Astrocyte of the cerebellum (primary cell): Measurements from ENCODE around the gene ATAD3B.
"Not testable (repeated sequence)": the region's sequence is repeated elsewhere in the genome, so short reads cannot be mapped to it uniquely, and the experiment has no call there.

Experiments
- DNase-seq: peaks from one replicate; pipeline ENCODE4 v3.0.0-alpha.2; 2011; ENCODE audit warnings: low read depth
- H3K4me3 ChIP-seq: 2 replicates; pipeline ENCODE4 v1.5.1; 2011; ENCODE audit warnings: mild to moderate bottlenecking, low read depth, low read length, moderate library complexity
- in situ Hi-C: cut with HindIII; loops from 2 replicates; pipeline ENCODE4 v1.10.0; 2017; ENCODE audit warnings: low sequenced_read_pairs
- TF ChIP-seq, protein P1 (sequence below): IDR thresholded peaks from 2 replicates; pipeline ENCODE4 v1.5.1; 2012; ENCODE audit warnings: low read length, low read depth, moderate library complexity, mild to moderate bottlenecking; ENCODE audit errors: missing control alignments

The ATAD3B gene

DNA sequence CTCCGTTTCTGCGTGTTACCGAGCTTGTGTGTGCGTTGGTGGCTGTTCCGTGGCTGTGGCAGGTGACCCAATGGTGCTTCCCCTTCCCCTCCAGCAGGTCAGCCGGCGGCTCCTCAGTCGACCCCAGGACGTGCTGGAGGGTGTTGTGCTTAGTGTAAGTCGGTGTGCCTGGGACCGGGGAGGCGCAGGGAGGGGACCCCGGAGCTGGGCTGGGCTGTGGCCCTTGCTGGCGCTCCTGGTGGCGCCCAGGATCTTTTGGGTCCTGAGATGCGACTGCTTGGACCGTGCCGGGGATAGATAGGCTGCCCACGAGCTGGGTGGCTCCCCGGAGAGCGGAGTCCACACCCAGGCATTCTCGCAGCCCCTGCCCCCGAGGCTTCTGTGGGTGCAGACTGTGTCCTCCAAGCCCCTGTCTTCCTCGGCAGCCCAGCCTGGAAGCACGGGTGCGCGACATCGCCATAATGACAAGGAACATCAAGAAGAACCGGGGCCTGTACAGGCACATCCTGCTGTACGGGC lies 16.1 kb upstream of the ATAD3B start:
- DNase-seq, result no peak
- in situ Hi-C loops, result no loop called here
- TF ChIP-seq, protein P1, sequence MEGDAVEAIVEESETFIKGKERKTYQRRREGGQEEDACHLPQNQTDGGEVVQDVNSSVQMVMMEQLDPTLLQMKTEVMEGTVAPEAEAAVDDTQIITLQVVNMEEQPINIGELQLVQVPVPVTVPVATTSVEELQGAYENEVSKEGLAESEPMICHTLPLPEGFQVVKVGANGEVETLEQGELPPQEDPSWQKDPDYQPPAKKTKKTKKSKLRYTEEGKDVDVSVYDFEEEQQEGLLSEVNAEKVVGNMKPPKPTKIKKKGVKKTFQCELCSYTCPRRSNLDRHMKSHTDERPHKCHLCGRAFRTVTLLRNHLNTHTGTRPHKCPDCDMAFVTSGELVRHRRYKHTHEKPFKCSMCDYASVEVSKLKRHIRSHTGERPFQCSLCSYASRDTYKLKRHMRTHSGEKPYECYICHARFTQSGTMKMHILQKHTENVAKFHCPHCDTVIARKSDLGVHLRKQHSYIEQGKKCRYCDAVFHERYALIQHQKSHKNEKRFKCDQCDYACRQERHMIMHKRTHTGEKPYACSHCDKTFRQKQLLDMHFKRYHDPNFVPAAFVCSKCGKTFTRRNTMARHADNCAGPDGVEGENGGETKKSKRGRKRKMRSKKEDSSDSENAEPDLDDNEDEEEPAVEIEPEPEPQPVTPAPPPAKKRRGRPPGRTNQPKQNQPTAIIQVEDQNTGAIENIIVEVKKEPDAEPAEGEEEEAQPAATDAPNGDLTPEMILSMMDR, result no peak
- H3K4me3 ChIP-seq, result no peak overlapping the region

DNA sequence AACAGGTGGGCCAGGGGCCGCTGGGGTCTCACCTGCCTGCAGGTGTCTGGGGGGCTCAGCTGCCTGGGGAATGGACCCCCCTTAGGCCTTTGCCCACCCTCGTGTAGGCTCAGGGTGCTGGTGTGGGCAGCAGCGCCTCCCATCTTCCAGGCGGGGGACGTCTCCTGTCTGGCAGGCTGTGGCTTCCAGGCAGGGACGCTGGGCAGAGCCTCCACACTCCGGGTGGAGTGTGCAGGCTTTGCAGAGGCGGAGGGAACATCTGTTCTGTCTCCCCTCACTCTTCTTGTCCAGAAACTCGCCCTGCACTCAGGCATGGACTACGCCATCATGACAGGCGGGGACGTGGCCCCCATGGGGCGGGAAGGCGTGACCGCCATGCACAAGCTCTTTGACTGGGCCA lies 15.6 kb upstream of the ATAD3B start:
- in situ Hi-C loops, DNase-seq, H3K4me3 ChIP-seq: not testable (repeated sequence)

DNA sequence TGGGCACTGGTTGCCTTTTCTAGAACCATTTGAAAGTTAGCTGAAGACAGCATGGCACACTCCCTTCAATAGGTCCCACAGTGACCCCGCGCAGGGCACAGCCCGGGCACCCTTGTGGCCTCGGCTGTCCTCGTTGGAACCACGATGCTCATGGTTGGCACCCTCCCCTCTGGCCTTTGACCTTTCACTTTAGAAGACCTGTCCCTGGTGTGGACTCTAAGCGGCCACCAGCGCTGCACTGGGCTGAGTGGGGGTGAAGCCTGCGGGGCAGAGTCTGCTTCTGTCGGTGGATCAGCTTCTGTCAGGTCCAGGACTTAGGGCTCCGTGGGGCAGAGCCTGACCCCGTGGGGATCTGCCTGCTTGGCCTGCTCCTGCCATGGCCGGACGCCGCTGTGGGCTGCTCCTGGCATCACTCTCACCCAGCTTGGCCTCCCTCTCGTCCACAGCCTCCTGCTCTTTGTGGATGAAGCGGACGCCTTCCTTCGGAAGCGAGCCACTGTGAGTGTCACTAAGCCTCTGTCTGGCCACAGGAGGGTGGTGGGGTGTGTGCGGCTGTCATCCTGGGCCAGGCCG lies 14.8 kb upstream of the ATAD3B start:
- H3K4me3 ChIP-seq, in situ Hi-C loops, DNase-seq: not testable (repeated sequence)

DNA sequence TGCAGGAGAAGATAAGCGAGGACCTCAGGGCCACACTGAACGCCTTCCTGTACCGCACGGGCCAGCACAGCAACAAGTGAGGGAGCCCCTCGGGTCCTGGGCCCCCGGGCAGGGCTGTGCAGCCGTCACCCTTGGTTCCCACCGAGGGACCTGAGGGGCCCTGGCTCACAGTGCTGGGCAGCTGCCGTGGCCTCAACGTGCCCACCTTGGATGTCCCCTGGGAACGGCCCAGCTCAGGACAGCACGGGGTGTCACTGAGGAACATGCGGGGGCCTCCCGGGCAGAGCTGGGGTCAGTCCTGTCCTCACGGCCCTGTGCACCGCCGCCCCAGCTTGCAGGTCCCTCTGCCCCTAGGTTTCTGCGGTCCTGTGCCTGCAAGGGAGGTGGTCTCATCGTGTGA lies 12.4 kb upstream of the ATAD3B start:
- in situ Hi-C loops, H3K4me3 ChIP-seq, DNase-seq: not testable (repeated sequence)

DNA sequence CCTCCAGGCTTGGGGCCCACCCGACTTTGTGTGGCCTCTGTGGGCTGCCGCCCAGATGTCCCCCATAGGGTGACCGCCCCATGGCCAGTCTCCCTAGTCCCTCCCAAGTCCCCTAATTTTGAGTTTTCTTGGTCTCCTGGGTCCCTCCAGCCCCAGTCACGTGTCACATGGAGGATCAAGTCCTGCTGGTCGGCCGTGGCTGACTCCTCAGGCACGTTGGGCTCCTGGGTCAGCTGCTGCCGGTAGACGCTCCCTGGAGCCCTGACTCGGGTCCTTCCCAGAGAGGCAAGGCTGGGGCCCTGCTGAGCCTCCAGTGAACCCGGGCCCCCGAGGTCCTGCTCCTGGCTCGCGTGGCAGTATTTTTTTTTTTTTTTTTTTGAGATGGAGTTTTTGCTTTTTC lies 11.9 kb upstream of the ATAD3B start:
- DNase-seq, in situ Hi-C loops, H3K4me3 ChIP-seq: not testable (repeated sequence)

DNA sequence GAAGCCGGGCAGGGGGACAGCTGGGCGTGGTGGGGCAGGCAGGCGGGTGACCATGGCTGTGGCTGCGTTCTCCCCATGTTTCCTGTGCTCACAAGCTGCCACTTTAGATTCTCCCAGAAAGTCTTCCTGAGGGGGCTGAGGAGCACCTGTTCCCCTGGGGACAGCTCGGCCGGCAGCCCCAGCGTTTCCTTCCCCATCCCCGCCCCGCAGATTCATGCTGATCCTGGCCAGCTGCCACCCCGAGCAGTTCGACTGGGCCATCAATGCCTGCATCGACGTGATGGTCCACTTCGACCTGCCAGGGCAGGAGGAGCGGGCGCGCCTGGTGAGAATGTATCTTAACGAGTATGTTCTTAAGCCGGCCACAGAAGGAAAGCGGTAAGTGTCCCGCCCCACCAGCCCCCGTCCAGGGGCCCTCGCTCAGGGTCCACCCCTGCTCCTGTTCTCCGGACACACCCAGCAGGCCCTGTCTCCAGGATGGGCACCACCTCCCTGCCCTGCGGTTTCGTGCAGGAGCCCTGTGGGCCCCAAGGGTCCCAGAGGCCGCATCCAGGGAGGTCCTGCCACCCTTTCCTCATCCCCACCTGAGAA lies 10.9 kb upstream of the ATAD3B start:
- in situ Hi-C loops, result no loop called here

DNA sequence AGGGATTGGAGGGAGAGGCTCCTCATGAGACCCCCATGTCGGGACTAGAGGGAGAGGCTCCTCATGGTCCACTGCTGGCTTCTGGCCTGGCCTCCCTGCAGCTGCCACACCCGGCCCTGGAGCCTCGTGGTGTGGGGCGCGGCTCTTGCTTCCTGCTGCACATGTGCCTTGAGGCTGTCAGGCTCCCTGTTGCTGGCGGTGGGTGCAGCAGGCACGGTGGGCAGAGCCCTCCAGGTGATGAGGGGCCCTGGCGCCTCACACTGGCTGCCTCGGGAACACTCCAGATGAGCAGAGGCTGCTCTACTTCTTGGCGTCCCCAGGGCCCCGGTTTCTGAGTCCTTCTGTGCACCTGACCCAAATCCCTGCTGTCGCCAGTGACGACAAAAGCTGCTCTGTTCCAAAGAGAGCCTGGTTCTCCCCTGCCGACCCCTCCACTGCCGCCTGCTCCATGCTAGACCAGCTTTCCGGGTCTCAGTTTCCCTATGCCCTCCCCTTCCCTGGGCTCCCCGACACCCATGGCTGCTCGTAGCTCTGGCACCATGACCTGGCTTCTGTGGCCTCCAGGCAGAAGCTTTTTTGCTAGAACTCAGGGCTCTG lies 9.7 kb upstream of the ATAD3B start:
- in situ Hi-C loops, result no loop called here
- DNase-seq, result no peak
- TF ChIP-seq, protein P1, result no peak
- no peak overlapping the region for H3K4me3 ChIP-seq

More for the DNA sequence above, 10.9 kb upstream of the ATAD3B start:
- TF ChIP-seq, protein P1, result no peak
- no peak for DNase-seq
- no peak overlapping the region for H3K4me3 ChIP-seq

DNA sequence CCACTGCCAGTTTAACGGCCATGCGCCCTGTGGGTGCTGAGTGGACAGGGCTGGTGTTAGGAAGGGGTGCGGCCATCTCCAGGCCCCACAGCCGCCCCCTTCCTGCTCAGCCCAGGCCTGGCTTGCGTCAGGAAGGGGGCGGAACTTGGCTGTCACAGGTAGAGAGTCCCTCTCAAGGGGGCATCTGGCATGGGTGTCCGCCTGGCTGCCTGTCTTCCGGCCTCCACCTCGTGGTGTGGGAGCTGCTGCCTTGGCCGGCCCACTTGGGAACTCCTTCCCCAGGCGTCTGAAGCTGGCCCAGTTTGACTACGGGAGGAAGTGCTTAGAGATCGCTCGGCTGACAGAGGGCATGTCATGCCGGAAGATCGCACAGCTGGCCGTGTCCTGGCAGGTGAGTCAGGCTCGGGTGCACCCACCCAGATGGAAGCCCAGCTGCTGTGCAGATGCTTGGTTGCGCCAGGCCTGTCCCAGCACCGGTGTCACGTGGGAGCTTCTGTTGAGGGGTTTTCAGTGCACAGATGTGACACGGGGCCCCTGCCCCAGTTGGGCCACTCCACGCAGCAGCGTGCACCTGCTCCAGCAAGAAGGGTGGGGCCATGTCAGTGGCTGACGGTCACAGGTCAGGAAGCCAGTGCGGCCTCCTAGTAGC lies 9.1 kb upstream of the ATAD3B start:
- TF ChIP-seq, protein P1, result no peak
- in situ Hi-C loops, result no loop called here
- H3K4me3 ChIP-seq, result no peak overlapping the region
- DNase-seq, result no peak
